Muscle layer of duodenum (tissue), 2 donors: ENCODE data around the gene NBAS.
"Not testable (repeated sequence)": the region's sequence is repeated elsewhere in the genome, so short reads cannot be mapped to it uniquely, and the experiment has no call there.

ENCODE experiments used
- H3K27ac ChIP-seq: one replicate; pipeline ENCODE4 v1.7.0; 2013; ENCODE audit warnings: mild to moderate bottlenecking, low read length
- H3K27me3 ChIP-seq: one replicate; pipeline ENCODE4 v1.7.0; 2013; ENCODE audit warnings: low read depth, mild to moderate bottlenecking, control low read depth, low read length
- H3K36me3 ChIP-seq, 2 donors: one replicate each; pipeline ENCODE4 v1.7.0; 2013; ENCODE audit warnings: low read length in 2 of 2, control low read depth in 1 of 2, mild to moderate bottlenecking in 1 of 2; ENCODE audit not compliant: insufficient read depth in 2 of 2, control insufficient read depth in 1 of 2
- H3K4me1 ChIP-seq, 2 donors: one replicate each; pipeline ENCODE4 v1.7.0; 2013; ENCODE audit warnings: low read length in 2 of 2, mild to moderate bottlenecking in 2 of 2, control low read depth in 1 of 2, moderate library complexity in 1 of 2; ENCODE audit not compliant: insufficient read depth in 2 of 2, control insufficient read depth in 1 of 2
- H3K4me3 ChIP-seq, 2 donors: one replicate each; pipeline ENCODE4 v1.7.0; 2013; ENCODE audit warnings: low read length in 2 of 2, low read depth in 1 of 2, mild to moderate bottlenecking in 1 of 2
- H3K9me3 ChIP-seq, 2 donors: one replicate each; pipeline ENCODE4 v1.7.0; 2013; ENCODE audit warnings: low read length in 2 of 2, control low read depth in 1 of 2, mild to moderate bottlenecking in 1 of 2; ENCODE audit not compliant: control insufficient read depth in 1 of 2
- donor health status: healthy.

NBAS gene

DNA sequence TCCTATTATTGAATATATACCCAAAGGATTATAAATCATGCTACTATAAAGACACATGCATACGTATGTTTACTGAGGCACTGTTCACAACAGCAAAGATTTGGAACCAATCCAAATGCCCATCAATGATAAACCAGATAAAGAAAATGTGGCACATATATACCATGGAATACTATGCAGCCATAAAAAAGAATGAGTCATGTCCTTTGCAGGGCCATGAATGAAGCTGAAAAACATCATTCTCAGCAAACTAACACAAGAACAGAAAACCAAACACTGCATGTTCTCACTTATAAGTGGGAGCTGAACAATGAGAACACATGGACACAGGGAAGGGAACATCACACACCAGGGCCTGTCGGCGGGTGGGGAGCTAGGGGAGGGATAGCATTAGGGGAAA is 310.2 kb downstream of the NBAS start:
- H3K36me3 ChIP-seq, H3K4me1 ChIP-seq, H3K4me3 ChIP-seq, H3K27ac ChIP-seq, H3K9me3 ChIP-seq, H3K27me3 ChIP-seq: not testable (repeated sequence)

DNA sequence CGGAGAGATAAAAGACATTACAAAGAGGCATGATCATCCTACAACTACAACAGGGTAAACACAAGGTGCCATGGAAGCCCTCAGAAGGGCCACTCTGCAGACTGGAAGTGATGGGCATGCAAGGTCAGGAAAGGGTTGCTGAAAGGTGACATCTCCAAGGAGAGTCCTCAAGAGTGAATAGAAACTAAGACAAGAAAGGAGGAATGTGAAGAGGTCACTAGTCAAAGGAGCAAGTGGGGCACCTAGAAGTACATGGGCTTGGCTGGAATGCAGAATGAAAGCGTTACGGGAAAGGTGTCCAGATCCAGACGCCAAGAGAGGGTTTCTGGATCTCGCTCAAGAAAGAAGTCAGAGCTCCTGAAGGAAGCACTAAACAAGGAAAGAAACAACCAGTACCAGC is 314.3 kb downstream of the NBAS start:
- no peaks in the 10 kb centered on the region for H3K27me3 ChIP-seq
- H3K36me3 ChIP-seq = no peaks in the 10 kb centered on the region
- no peak overlapping the region for H3K4me3 ChIP-seq
- no peak overlapping the region for H3K27ac ChIP-seq
- no peaks in the 10 kb centered on the region for H3K4me1 ChIP-seq
- no peaks in the 10 kb centered on the region for H3K9me3 ChIP-seq

DNA sequence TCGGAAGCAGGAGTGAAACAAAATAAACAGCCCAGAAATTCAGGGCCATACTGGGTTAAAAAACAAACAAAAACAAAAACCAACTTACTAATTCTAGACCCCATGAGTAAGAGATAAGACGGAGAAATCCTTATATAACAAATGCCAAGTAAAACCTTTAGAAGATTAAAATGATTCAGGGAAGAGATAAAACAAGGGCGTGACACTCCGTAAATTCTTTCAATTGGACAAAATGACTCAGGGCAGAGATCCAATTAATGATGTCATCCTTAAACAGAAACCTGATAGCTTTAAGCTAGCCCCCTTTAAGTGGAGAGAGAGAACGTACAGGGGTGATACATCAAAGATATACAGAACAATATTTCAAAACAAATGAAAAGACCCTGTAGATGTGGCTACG is 317.4 kb downstream of the NBAS start:
- no peaks in the 10 kb centered on the region for H3K27me3 ChIP-seq
- H3K9me3 ChIP-seq = no peaks in the 10 kb centered on the region
- no peaks in the 10 kb centered on the region for H3K36me3 ChIP-seq
- no peaks in the 10 kb centered on the region for H3K4me1 ChIP-seq
- no peak overlapping the region for H3K27ac ChIP-seq
- no peak overlapping the region for H3K4me3 ChIP-seq

- Histone ChIP-seq H3K36me3 (no peaks in the 10 kb centered on the region), H3K27me3 (no peaks in the 10 kb centered on the region), H3K9me3 (no peaks in the 10 kb centered on the region), H3K27ac (no peak overlapping the region), H3K4me3 (no peak overlapping the region), H3K4me1 (no peaks in the 10 kb centered on the region)
Measured at GRCh38 chr2:15242936-15243461, 318.1 kb downstream of the NBAS start.

GRCh38 chr2:15241929-15242328 is 319.2 kb downstream of the NBAS start:
- Histone ChIP-seq H3K27ac (no peak overlapping the region), H3K4me3 (no peak overlapping the region), H3K36me3 (no peaks in the 10 kb centered on the region), H3K9me3 (no peaks in the 10 kb centered on the region), H3K27me3 (no peaks in the 10 kb centered on the region), H3K4me1 (no peaks in the 10 kb centered on the region)

DNA sequence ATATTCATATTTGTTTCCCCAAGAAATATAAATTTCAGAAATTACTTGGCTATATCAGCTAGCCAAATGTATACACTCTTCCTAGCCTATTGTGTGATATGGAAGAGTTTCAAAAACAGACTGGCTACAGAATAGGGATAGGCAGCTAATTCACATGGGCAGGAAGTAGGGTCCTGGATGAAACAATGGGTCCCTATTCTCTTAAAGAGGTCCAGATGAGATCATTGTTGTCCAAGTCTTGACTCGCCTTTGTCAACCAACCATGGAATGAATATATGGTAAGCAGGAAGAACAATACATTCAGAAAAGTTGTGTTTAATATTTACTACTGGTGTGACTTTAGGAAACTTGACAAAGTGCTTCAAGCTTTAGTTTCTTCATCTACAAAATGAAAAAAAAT is 319.9 kb downstream of the NBAS start:
- Histone ChIP-seq H3K36me3 (no peaks in the 10 kb centered on the region), H3K9me3 (no peaks in the 10 kb centered on the region), H3K4me1 (no peaks in the 10 kb centered on the region), H3K27ac (no peak overlapping the region), H3K4me3 (no peak overlapping the region), H3K27me3 (no peaks in the 10 kb centered on the region)

GRCh38 chr2:15238028-15238427 is 323.1 kb downstream of the NBAS start:
- Histone ChIP-seq H3K27ac (no peak overlapping the region), H3K27me3 (no peaks in the 10 kb centered on the region), H3K4me3 (no peak overlapping the region), H3K4me1 (no peaks in the 10 kb centered on the region), H3K36me3 (peaks cover 0 to 6% of the 10 kb centered on the region in 2 donors), H3K9me3 (no peaks in the 10 kb centered on the region)

DNA sequence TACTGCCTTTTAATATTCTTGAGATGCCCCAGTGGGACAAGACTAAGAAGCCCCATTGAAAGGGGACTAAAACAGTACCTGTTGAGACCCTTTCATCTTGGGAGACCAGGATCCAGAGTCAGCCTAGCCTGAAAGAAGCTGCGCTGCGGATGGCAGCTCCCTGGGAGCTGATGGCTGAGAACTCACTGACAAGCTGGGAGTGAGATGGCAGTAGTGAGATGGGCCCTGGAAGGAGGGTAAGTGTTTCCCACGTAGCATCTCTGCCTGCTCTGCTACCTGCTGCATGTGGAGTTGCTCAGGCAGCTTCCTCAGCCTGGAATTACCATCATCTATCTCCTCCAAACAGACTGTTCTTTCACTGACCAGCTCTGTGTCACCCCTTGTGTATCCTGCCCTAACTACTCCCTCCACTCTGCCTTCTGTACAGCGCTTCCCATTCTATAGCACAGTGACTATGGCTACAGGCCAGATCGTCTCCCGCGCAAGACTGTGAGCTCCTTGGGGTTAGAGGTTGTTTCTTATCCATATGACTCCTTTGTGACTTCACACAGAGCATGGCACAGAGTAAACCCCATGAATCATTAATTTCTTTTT is 330.4 kb downstream of the NBAS start:
- no peaks in the 10 kb centered on the region for H3K9me3 ChIP-seq
- no peaks in the 10 kb centered on the region for H3K27me3 ChIP-seq
- no peak overlapping the region for H3K27ac ChIP-seq
- H3K4me3 ChIP-seq = no peak overlapping the region
- H3K36me3 ChIP-seq = peaks cover 4 to 22% of the 10 kb centered on the region in 2 donors
- H3K4me1 ChIP-seq = no peaks in the 10 kb centered on the region

DNA sequence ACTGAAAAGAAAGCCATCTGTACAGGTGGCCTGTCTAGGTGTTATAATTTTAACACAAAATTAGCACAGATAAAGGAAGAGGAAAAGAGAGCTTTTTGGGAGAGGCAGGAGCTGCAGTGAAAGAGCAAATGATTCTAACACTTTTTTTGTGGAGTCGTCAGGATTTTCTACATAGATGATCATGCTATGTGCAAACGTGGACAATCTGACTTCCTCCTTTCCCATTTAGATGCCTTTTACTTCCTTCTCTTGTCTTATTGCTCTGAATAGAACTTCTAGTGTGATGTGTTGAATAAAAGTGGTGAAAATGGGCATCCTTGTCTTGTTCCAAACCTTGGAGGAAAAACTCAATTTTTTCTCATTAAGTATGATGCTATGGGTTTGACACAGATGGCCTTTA is 334.5 kb downstream of the NBAS start:
- peaks cover 0 to 3% of the 10 kb centered on the region in 2 donors for H3K4me1 ChIP-seq
- H3K27ac ChIP-seq = no peak overlapping the region
- H3K4me3 ChIP-seq = no peak overlapping the region
- H3K36me3 ChIP-seq = peaks cover 7 to 9% of the 10 kb centered on the region in 2 donors
- H3K27me3 ChIP-seq = no peaks in the 10 kb centered on the region
- no peaks in the 10 kb centered on the region for H3K9me3 ChIP-seq

DNA sequence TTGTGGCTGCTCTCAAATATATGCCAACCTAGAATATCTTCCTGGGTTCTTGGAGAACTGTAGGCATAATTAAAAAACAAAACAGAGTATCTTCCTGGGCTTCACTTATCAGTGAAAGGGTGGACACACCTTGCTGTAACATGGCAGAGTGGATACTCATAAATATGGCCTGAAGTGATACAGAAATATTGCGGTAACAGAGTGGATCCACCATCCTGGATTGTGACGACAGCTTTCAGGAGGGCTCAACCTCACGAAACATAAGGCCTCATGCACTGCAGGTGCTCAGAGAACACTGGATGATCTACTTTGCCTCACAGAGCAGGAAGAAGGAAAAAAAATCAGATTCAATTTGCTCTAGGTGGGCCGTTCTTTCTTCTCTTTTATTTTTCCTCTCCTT is 336.0 kb downstream of the NBAS start:
- Histone ChIP-seq H3K36me3 (peaks cover 0 to 5% of the 10 kb centered on the region in 2 donors), H3K4me3 (no peak overlapping the region), H3K9me3 (no peaks in the 10 kb centered on the region), H3K27ac (no peak overlapping the region), H3K27me3 (no peaks in the 10 kb centered on the region), H3K4me1 (peaks cover 0 to 3% of the 10 kb centered on the region in 2 donors)

DNA sequence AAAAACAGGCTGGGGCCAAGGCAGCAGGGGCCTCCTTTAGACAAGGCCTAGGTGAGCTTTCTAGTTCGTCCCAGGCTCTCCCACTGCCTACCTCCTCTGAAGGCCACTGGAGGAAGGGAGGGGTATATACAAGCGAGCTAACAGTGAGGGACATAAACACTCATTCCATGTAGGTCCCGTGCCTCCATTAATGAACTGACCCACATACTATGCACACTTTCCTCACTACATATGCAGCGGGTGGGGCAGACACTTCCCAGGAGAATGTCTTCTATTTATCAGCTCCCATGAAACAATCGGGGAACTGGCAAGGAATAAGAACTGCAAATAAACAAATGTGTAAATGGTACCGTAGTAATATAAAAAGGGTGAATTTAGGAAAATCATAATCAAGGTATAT is 336.5 kb downstream of the NBAS start:
- Histone ChIP-seq H3K4me3 (no peak overlapping the region), H3K9me3 (no peaks in the 10 kb centered on the region), H3K27ac (no peak overlapping the region), H3K27me3 (no peaks in the 10 kb centered on the region), H3K36me3 (peaks cover 0 to 5% of the 10 kb centered on the region in 2 donors), H3K4me1 (peaks cover 0 to 3% of the 10 kb centered on the region in 2 donors)

DNA sequence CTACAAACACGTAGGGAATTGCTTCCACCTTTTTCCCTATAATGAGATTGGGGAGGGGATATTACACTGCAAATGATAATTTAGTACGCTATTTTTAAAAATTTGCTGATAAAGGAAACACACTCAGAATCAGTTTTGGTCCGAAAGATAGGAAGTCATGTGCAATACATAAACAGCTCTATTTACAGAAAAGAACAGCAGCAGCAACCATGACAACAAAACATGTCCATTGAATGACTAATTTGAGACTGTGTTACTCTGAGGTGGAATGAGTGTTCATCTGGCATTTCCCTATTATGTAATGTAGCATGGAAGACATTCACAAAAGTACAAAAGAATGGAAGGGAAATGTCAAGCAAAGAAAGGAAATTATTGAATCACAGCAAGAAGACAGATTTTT is 337.2 kb downstream of the NBAS start:
- H3K9me3 ChIP-seq = no peaks in the 10 kb centered on the region
- peaks cover 0 to 5% of the 10 kb centered on the region in 2 donors for H3K36me3 ChIP-seq
- H3K27ac ChIP-seq = no peak overlapping the region
- no peak overlapping the region for H3K4me3 ChIP-seq
- peaks cover 0 to 3% of the 10 kb centered on the region in 2 donors for H3K4me1 ChIP-seq
- H3K27me3 ChIP-seq = no peaks in the 10 kb centered on the region
